WTC11 (cell line): Measurements from ENCODE around the gene FGF12. TPM values are rescaled to one million over a fixed set of nuclear protein-coding genes. Genes with fewer than 3 reads are reported as not detected.

Experiments
- ATAC-seq: fragments of 200-7000 bp; cut with Tn5 transposase; 2 replicates; pipeline ENCODE4 v1.10.0; 2021; ENCODE audit warnings: mild to moderate bottlenecking, moderate library complexity
- CTCF ChIA-PET: fragments of 300-600 bp; sonication (Branson Sonifier 250); formaldehyde crosslinking; loops from one replicate; lab custom pipeline; 2021; ENCODE audit warnings: antibody characterized with exemption; lab: Charles Lee
- POLR2A ChIA-PET: fragments of 350-600 bp; sonication (Branson Sonifier 250); formaldehyde crosslinking; loops from one replicate; lab custom pipeline; 2021; ENCODE audit warnings: antibody characterized with exemption; lab: Charles Lee
- DNase-seq: peaks from one replicate; pipeline ENCODE4 v3.0.0; 2021; ENCODE audit warnings: low spot score
- H3K27ac Mint-ChIP-seq: 2 replicates; pipeline ENCODE4 v1.8.0; 2021; ENCODE audit warnings: mixed read lengths
- H3K27me3 Mint-ChIP-seq: 2 replicates; pipeline ENCODE4 v1.8.0; 2021; ENCODE audit warnings: low read depth, mild to moderate bottlenecking, moderate library complexity, mixed read lengths
- H3K36me3 Mint-ChIP-seq: 2 replicates; pipeline ENCODE4 v1.8.0; 2021; ENCODE audit warnings: mixed read lengths
- H3K4me1 Mint-ChIP-seq: 2 replicates; pipeline ENCODE4 v1.8.0; 2022; ENCODE audit warnings: mixed read lengths
- H3K4me3 Mint-ChIP-seq: 2 replicates; pipeline ENCODE4 v1.8.0; 2021; ENCODE audit warnings: mild to moderate bottlenecking, moderate library complexity, mixed read lengths
- H3K9me3 Mint-ChIP-seq: 2 replicates; pipeline ENCODE4 v1.8.0; 2021; ENCODE audit warnings: mixed read lengths
- AFF4 ChIP-seq: sonication (generic); formaldehyde crosslinking; IDR thresholded peaks from 2 replicates; pipeline ENCODE4 v1.8.1; 2023; ENCODE audit warnings: mild to moderate bottlenecking, missing genetic modification reagents, borderline replicate concordance
- ATF3 ChIP-seq: sonication (generic); formaldehyde crosslinking; conservative IDR thresholded peaks from 2 replicates; pipeline ENCODE4 v1.8.1; 2022; ENCODE audit warnings: mild to moderate bottlenecking, missing genetic modification reagents
- CREB1 ChIP-seq: sonication (generic); formaldehyde crosslinking; IDR thresholded peaks from 2 replicates; pipeline ENCODE4 v1.8.0; 2023; ENCODE audit warnings: mild to moderate bottlenecking, missing genetic modification reagents
- E2F1 ChIP-seq: sonication (generic); formaldehyde crosslinking; IDR thresholded peaks from 2 replicates; pipeline ENCODE4 v1.8.0; 2022; ENCODE audit warnings: mild to moderate bottlenecking, missing genetic modification reagents
- FOXK1 ChIP-seq: sonication (generic); formaldehyde crosslinking; IDR thresholded peaks from 2 replicates; pipeline ENCODE4 v1.8.0; 2022; ENCODE audit warnings: mild to moderate bottlenecking, moderate library complexity, missing genetic modification reagents
- IRF2 ChIP-seq: sonication (generic); formaldehyde crosslinking; IDR thresholded peaks from 2 replicates; pipeline ENCODE4 v1.8.0; 2022; ENCODE audit warnings: low read depth, missing genetic modification reagents, borderline replicate concordance
- JAZF1 ChIP-seq: fragments of 250-450 bp; sonication (Bioruptor Pico); IDR thresholded peaks from 2 replicates; pipeline ENCODE4 v1.9.0; 2021; ENCODE audit warnings: moderate library complexity, mild to moderate bottlenecking, inconsistent platforms
- NFYB ChIP-seq: sonication (generic); formaldehyde crosslinking; conservative IDR thresholded peaks from 2 replicates; pipeline ENCODE4 v1.8.0; 2022; ENCODE audit warnings: low read depth, missing genetic modification reagents
- PREB ChIP-seq: sonication (generic); formaldehyde crosslinking; IDR thresholded peaks from 2 replicates; pipeline ENCODE4 v1.8.1; 2022; ENCODE audit warnings: mild to moderate bottlenecking, missing genetic modification reagents, moderate library complexity, borderline replicate concordance
- RORB ChIP-seq: fragments of 250-450 bp; sonication (Bioruptor Pico); IDR thresholded peaks from 2 replicates; pipeline ENCODE4 v1.9.0; 2021; ENCODE audit warnings: mild to moderate bottlenecking
- SOX15 ChIP-seq: fragments of 250-450 bp; sonication (Bioruptor Pico); IDR thresholded peaks from 2 replicates; pipeline ENCODE4 v1.9.0; 2021; ENCODE audit warnings: mild to moderate bottlenecking
- ZBTB21 ChIP-seq: sonication (generic); formaldehyde crosslinking; IDR thresholded peaks from 2 replicates; pipeline ENCODE4 v1.8.1; 2023; ENCODE audit warnings: mild to moderate bottlenecking, missing genetic modification reagents, borderline replicate concordance
- ZNF232 ChIP-seq: sonication (generic); formaldehyde crosslinking; IDR thresholded peaks from 2 replicates; pipeline ENCODE4 v1.8.0; 2022; ENCODE audit warnings: mild to moderate bottlenecking, missing genetic modification reagents
- ZNF396 ChIP-seq: fragments of 250-450 bp; sonication (Bioruptor Pico); IDR thresholded peaks from 2 replicates; pipeline ENCODE4 v1.8.0; 2021; ENCODE audit warnings: mild to moderate bottlenecking, moderate library complexity, borderline replicate concordance
- total RNA-seq: library from RNA; stranded (reverse); gene quantifications from 3 replicates; pipeline ENCODE4 v1.2.3, GENCODE V29; 2021

FGF12 gene
- total RNA-seq, 1 experiment from 2014 or later = 13.5 TPM

- Mint-ChIP-seq H3K27ac (no peak overlapping the region), H3K9me3 (peaks cover 10% of the 10 kb centered on the region), H3K4me3 (no peak overlapping the region), H3K36me3 (no peaks in the 10 kb centered on the region), H3K27me3 (no peaks in the 10 kb centered on the region), H3K4me1 (no peaks in the 10 kb centered on the region)
- ChIA-PET POLR2A (no interaction called here), CTCF (no interaction called here)
- no peak for ATAC-seq
- TF ChIP-seq AFF4 (CRISPR knock-in tag) = no peak
- TF ChIP-seq NFYB (CRISPR knock-in tag) = no peak
- DNase-seq = no peak
Measured at GRCh38 chr3:192501401-192501800, 225.9 kb downstream of the FGF12 start.

GRCh38 chr3:192496905-192497587 lies 230.3 kb downstream of the FGF12 start:
- ChIA-PET POLR2A (no interaction called here), CTCF (no interaction called here)
- no peak for TF ChIP-seq ATF3 (CRISPR knock-in tag)
- no peak for TF ChIP-seq SOX15 (CRISPR knock-in tag)
- no peak for TF ChIP-seq ZBTB21 (CRISPR knock-in tag)
- TF ChIP-seq CREB1 (CRISPR knock-in tag) = no peak
- no peak for TF ChIP-seq FOXK1
- no peak for TF ChIP-seq ZNF396
- TF ChIP-seq ZNF232 (CRISPR knock-in tag) = no peak
- ATAC-seq = no peak
- no peaks in the 10 kb centered on the region for H3K4me1 Mint-ChIP-seq
- no peak overlapping the region for H3K27ac Mint-ChIP-seq
- no peaks in the 10 kb centered on the region for H3K9me3 Mint-ChIP-seq
- H3K4me3 Mint-ChIP-seq = no peak overlapping the region
- H3K36me3 Mint-ChIP-seq = no peaks in the 10 kb centered on the region
- no peaks in the 10 kb centered on the region for H3K27me3 Mint-ChIP-seq
- DNase-seq = no peak

- ATAC-seq (no peak), DNase-seq (no peak)
- ChIA-PET POLR2A (no interaction called here), CTCF (no interaction called here)
- no peak overlapping the region for H3K4me3 Mint-ChIP-seq
- H3K36me3 Mint-ChIP-seq = no peaks in the 10 kb centered on the region
- no peaks in the 10 kb centered on the region for H3K4me1 Mint-ChIP-seq
- no peaks in the 10 kb centered on the region for H3K27me3 Mint-ChIP-seq
- TF ChIP-seq ZBTB21 (CRISPR knock-in tag) = no peak
- TF ChIP-seq IRF2 (CRISPR knock-in tag) = no peak
- TF ChIP-seq JAZF1 (CRISPR knock-in tag) = no peak
- TF ChIP-seq PREB = no peak
- TF ChIP-seq RORB (CRISPR knock-in tag) = no peak
- TF ChIP-seq FOXK1 = no peak
- TF ChIP-seq E2F1 = no peak
- H3K27ac Mint-ChIP-seq = no peak overlapping the region
- no peaks in the 10 kb centered on the region for H3K9me3 Mint-ChIP-seq
Measured at GRCh38 chr3:192494174-192494573, 233.2 kb downstream of the FGF12 start.
